Left lobe of liver (tissue), 2 donors: ENCODE measurements around the gene PLCD3. TPM values are rescaled to one million over a fixed set of nuclear protein-coding genes. Genes with fewer than 3 reads are reported as not detected.

Experiments used
- ATAC-seq: fragments of 200-7000 bp; cut with Tn5 transposase; one replicate; pipeline ENCODE4 v1.9.1; 2020; ENCODE audit warnings: mild to moderate bottlenecking, moderate library complexity
- DNase-seq: peaks from one replicate; pipeline ENCODE4 v3.0.0-alpha.2; 2020; ENCODE audit warnings: low spot score
- total RNA-seq: library from RNA; stranded (reverse); gene quantifications from one replicate; pipeline ENCODE4 v1.2.1, GENCODE V29; 2021
- donor health status: DM: no; HTN: no; CAD: no; lungs with moderate emphysema.
- donor health status: DM: no; HTN: yes; CAD: no.

The PLCD3 gene
- total RNA-seq, 1 donor from 2014 or later: 3.4 TPM

DNA sequence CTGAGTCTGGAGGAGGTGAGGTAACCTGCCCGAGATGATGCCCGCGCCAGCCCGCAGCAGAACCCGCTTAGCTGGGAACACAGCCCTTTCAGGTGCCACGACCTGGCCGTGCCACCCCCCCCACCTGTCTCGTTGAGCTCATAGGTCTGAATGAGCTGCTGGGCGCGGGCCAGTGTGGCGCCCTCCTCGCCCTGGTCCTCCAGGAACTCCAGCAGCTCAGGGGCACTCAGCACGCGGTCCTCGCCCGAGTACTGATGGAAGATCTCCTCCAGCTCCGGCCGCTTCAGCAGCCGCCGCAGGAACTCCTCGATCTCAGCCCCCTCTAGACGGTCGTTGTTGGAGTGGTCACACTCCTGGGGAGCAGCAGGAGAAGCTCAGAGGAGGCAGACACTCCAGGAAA, 13.6 kb downstream of the PLCD3 start:
- ATAC-seq (no peak), DNase-seq (no peak)

DNA sequence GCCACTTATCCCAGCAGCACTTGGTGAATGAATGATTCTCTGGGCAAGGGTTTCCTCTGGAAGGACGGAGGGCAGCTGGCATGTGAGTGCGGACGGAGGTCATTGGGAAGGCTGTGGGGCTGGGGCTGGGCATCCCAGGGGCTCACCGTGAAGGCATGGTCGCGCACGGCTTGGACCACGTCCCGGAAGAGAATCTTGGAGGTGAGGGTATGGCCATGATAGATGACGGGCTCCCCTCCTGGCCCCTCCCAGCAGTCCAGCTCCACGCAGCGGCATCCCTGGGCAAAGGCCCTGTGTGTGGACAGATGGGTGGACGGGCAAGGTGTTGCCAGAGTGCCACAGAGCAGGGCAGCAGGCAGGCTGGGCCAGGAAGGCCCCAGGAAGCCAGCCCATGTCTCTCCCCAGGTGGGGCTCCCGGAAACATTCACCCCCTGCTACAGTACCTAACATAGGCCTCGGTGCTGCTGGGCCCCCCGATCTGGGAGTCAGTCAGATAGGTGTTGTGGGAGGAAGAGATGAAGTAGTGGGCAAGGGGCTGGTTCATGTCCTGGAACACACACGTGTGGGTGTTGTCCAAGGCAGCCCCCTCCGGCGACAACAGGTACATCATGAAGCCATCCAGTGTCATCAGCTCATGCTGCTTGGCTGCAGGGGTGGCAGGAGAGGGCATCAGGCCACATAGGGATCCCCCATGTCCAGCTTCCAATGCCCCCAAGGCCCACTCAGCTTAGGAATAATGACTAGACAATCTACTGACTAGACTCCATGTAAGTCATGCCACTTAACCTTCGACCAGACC, 14.3 kb downstream of the PLCD3 start:
- DNase-seq: no peak
- no peak for ATAC-seq

DNA sequence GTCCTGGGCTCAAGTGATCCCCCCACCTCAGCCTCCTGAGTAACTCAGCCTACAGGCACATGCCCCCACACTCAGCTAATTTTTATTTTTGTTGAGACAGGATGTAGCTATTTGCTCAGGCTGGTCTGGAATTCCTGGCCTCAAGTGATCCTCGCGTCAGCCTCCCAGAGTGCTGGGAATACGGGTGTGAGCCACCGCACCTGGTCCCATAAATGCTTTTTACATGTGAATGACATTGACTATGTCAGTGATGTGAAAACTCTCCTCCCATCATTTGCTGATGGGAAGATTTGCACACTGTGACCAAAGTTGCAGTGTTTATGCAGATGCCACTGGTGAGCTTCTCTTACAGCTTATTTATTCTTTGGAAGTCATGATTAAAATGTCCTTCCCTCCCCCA, 15.0 kb downstream of the PLCD3 start:
- no peak for ATAC-seq
- no peak for DNase-seq

GRCh38 chr17:45116434-45117016, 15.8 kb downstream of the PLCD3 start:
- DNase-seq: no peak
- no peak for ATAC-seq

- ATAC-seq (no peak), DNase-seq (no peak)
Measured at GRCh38 chr17:45115871-45116270, 16.4 kb downstream of the PLCD3 start.

DNA sequence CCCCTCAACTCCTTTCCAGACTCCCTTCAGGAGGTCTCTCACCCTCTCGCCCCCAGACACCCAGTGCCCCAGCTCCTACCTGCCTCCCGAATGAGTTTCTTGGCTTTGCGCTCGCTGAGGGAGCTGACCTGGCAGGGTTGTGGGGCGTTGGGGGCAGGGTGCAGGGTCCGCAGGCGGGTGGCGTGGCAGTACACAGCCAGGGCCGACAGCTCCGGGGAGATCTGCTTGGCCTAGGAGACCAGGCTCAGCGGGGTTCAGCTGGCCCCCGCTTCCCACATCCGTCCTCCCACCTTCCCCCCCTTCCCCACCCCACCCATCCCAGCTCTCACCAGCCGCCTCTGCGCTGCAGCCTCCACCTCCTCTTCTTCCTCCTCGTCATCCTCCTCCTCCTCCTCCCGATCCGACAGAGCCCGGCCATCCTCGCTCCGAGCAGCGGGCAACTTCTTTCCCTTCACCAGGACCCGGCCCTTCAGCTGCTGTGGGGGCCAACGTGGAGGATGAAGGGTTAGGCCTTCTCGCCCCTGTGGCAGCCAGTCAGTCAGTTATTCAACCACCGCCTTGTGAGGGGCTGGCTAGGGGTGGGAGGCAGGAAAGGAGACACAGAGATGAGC, 17.2 kb downstream of the PLCD3 start:
- ATAC-seq (no peak), DNase-seq (no peak)

DNA sequence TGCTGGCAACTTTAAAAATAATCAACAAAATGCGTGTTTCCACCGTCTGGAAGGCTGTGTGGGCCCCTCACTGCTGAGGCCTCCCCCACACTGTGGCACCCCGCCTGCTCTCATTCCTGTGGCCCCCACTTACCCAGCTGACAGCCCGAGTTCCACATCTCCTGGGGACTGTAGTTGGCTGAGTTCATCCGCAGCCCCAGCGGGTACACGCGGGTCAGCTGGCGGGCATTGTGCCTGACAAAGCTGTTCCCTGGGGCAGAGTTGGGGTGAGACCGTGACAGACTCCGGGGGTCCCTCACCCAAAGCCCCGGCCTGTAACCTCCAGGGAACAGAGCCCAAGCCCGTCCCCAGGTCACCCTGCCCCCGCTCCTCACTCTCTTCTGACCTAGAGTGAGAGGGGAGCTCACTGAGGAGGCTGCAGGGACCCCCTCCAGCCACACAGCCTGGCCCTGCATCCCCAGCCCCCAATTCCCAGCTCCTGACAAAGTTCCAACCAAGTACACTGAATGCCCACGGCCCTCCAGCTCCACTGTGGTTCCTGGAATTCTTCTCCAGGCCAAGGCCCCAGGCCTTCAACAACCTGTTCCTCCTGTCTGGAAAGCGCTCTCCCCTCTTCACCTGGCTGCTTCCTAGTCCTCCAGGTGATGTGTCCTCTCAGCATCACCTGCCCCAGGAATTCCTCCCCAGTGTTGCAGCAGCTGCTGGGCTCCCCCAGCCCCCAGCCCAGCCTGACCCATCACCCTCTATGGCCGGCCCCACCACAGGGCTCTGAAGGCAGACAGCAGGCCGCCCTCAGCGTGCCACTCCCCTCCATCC, 18.0 kb downstream of the PLCD3 start:
- ATAC-seq: no peak
- no peak for DNase-seq

- ATAC-seq (peak; percentile 14), DNase-seq (no peak)
Measured at GRCh38 chr17:45113424-45113754, 18.9 kb downstream of the PLCD3 start.

GRCh38 chr17:45112559-45113423, 19.5 kb downstream of the PLCD3 start:
- ATAC-seq (no peak), DNase-seq (no peak)

DNA sequence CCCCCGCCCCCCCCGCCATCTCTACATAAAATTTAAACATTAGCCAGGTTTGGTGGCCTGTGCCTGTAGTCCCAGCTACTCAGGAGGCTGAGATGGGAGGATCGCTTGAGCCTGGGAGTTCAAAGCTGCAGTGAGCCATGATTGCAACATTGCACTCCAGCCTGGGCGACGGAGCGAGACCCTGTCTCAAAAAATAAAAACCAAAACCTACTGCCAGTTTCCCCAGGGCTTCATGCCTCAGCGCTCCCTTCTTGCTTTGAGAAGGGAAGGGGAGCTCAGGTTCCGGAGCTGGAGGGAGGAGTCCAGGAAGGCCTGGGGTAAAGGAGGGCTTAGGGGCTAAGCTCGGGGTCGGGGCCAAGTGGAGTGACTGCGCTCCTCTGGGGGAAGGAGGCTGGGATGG, 20.5 kb downstream of the PLCD3 start:
- DNase-seq (no peak), ATAC-seq (no peak)

- ATAC-seq (peak; percentile 23), DNase-seq (no peak)
Measured at GRCh38 chr17:45110676-45111611, 21.4 kb downstream of the PLCD3 start.

DNA sequence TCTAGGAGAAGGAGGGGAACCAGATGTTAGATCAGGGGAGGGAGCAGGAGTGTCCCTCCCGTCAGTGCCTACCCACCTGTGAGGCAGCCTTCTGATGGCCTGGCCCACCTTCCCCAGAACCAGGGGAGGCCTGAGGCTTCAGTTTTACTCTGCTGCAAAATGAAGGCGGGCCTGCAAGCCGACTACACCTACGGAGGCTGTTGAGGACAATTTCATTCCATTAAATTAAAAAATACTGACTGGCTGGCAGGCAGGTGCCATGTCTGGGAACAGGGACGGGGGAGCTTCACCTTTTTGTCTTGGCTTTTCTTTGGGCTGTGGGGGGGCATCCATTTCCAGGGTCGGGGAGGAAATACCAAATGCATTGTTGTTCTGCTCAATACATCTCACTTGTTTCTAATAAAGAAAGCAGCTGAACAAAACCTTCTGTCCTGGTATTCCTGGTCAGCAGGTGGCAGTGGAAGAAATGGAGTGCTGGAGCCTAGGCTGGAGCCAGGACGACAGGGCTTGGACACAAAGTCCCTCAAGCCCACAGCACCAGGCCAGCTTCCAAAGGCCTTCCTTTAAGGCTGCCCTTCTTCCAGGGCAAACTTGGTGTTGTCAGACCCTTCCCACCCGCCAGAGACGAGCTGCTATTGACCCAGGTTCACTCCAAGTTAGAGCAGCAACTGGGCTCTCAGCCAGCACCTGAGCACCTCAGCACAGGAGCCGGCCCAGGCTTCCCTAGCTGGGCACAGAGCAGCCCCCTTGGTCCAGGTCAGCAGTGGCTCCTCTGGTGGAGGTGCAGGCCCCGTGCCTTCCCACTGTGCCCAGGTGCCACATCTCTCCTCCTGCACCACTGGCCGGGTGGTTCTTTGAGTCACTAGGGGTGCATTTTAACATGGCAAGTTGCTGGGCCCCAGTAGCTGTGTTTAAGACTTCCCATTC, 23.5 kb downstream of the PLCD3 start:
- peak; percentile 48 for ATAC-seq
- no peak for DNase-seq

- DNase-seq (no peak), ATAC-seq (no peak)
Measured at GRCh38 chr17:45108051-45108450, 24.3 kb downstream of the PLCD3 start.

GRCh38 chr17:45107293-45108010, 24.9 kb downstream of the PLCD3 start:
- ATAC-seq: no peak

DNA sequence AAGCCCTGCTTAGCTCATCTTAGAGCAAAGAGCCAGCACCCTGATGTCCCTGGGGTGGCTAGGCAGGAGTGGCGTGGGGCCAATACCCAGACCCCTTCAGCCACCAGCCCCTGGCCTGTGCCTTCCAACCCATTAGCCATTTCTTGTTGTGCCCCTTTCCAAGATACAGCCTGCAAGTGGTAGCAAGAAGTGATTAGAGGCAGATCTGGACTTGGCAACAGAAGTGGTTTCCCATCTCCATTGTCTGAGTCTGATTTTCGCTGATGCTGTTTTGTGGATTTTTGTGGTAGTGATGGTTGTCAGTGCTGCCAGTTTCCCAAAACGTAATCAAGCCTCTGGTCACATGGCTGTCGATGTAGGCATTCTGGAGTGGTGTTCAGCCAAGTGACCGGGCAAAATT, 25.7 kb downstream of the PLCD3 start:
- no peak for ATAC-seq
- no peak for DNase-seq

More at GRCh38 chr17:45107293-45108010, 24.9 kb downstream of the PLCD3 start:
- DNase-seq: no peak

DNA sequence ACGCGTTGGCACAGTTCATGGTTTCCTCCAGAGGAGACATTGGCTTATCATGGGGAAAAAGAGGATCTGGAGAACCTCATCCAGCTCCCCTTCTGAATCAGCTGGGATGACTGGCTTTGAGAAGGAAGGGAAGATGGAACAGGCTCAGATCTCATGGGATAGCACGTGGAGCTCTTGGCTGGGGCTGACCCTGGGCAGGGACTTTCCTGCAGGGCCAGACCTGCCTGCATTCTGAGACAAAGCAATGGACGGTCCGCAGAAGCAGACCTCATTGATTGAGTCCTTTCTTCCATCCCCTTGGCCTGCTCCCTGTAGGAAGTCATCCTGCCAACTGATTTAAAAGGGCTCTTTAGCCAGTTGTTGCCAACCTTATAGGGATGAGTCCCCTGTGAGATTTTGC, 26.2 kb downstream of the PLCD3 start:
- DNase-seq (no peak), ATAC-seq (no peak)

- DNase-seq (no peak), ATAC-seq (no peak)
Measured at GRCh38 chr17:45104907-45105624, 27.2 kb downstream of the PLCD3 start.
